Right kidney (tissue), 1 donor: ENCODE data around the gene SAMD4A.

Source experiments
- DNase-seq: peaks from one replicate; pipeline ENCODE4 v3.0.0-alpha.2; 2016

The SAMD4A gene

GRCh38 chr14:54836231-54836630 is 269.3 kb downstream of the SAMD4A start:
- DNase-seq, result no peak

DNA sequence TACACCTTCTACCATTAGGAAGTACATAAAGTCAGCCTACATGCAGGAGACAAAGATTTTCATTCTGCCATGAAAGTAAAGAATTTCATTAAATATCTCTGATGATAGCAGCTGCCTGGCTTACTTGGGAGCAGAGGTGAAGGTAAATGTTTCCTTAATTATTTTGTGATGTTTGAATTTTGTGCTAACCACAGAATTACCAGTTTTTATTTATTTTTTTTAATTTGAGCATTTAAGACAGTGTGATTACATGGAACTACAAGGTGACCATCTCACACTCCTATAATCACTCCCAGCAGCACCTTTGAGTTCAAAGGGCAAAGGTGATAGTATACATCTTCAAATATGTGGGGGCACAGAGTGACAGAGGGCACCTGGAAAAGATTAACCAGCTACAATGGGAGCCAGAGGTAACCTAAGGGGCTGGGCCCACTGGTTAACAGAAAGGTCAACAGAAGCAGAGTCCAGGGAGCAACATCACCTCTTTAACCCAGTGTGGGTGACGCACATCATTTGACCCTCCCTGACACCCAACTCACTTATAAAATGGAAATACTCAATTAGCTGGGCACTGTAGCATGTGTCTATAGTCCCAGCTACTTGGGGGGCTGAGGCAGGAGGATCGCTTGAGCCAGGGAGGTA is 270.7 kb downstream of the SAMD4A start:
- no peak for DNase-seq

GRCh38 chr14:54838931-54839512 is 272.1 kb downstream of the SAMD4A start:
- DNase-seq, result no peak

GRCh38 chr14:54839701-54840119 is 272.8 kb downstream of the SAMD4A start:
- no peak for DNase-seq

GRCh38 chr14:54840336-54840735 is 273.4 kb downstream of the SAMD4A start:
- no peak for DNase-seq

- DNase-seq, result no peak
Measured at GRCh38 chr14:54840798-54841197, 273.9 kb downstream of the SAMD4A start.
